GM18858 (cell line): Measurements from ENCODE around the gene CDV3.

ENCODE experiments used
- ATAC-seq: cut with Tn5 transposase; IDR thresholded peaks from one replicate; pipeline ENCODE4 v1.9.1; 2021; ENCODE audit not compliant: unreplicated experiment

CDV3 gene

GRCh38 chr3:133599280-133599679 is 25.8 kb downstream of the CDV3 start:
- ATAC-seq, result no peak

DNA sequence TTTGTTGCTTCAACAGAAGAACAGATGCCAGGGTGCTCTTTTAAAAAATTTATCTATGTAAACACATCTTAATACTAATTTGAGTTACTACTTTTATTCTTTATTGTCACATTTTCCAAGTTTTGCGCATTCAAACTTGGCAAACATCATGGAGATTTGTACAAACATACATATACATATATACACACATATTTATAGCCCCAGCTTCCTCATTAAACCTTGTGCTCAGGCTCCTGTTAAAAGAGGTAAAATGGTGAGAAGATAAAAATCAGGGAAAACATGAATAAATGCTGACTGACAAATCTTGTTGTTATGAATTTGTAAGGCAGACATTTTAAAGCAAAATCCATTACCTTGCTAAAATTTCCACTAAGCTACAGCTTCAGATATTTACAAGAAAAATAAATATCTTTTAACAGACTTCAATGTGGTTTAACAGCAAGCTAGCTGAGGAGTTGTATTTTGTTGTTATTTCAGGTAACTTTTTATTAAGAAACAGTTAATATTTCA is 27.1 kb downstream of the CDV3 start:
- ATAC-seq, result no peak

GRCh38 chr3:133606342-133606741 is 32.9 kb downstream of the CDV3 start:
- ATAC-seq, result no peak

DNA sequence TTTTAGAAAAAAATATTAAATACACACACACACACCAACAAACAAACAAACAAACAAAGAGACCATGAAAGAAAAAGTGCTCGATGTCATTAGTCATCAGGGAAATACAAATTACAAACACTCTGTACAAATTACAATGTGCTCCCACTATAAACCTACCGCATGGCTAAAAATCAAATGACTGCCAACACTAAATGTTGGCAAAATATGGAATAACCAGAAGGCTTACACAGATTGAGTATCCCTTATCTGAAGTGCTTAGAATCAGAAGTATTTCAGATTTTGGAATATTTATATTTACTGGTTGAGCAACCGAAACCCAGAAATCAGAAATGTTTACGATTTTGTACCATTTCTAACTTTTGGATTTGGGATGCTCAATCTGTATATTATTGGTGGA is 33.4 kb downstream of the CDV3 start:
- no peak for ATAC-seq

DNA sequence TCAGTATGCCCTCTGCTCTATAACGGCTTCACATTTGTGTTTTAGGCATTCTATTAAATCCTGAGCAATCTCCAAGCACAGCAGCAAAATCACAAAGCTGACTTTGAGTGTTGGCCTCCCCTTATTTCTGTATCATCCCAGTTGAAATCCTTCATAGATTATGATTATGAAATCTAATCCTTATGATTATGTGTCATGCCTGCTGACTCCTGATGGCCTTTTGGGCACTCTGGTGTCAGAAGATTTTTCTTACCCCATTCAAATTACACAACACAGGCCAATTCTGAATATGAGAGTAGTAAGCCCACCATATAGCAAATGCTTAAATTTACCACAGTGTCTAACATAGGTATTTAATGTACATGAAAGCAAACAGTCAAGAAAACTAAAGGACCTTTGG is 34.3 kb downstream of the CDV3 start:
- ATAC-seq, result no peak

- no peak for ATAC-seq
These were observed 34.9 kb downstream of the CDV3 start for GRCh38 chr3:133608388-133608787.

GRCh38 chr3:133610031-133610430 is 36.5 kb downstream of the CDV3 start:
- no peak for ATAC-seq

- ATAC-seq, result no peak
These were observed 38.0 kb downstream of the CDV3 start for GRCh38 chr3:133611534-133611933.

DNA sequence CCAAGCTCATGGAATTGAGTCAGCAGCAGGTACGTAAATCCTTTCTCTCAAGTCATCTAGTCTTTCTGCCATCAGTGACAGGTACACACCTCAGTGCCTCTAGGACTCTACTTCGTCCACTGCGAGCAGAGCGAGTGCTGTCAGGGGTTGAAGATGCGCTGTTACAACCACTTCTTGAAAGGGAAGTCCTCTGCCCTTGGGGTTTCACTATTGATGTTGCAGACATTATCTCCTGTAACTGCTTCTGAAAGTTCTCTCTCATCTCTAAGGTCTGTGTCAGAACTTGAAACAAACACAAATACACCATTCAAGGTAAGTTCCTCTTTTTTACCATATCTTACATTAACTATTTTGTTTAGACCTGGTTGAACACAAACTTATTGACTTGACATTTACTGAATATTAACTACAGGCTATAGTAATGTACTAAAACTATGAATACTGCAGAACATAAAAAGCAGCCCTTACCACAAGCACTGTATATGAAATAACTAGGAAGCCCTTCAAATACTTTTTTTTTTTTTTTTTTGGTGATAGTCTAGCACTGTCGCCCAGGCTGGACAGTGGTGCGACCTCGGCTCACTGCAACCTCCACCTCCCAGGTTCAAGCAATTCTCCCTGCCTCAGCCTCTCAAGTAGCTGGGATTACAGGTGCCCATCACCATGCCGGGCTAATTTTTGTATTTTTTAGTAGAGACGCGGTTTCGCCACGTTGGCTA is 46.7 kb downstream of the CDV3 start:
- peak; percentile 99 for ATAC-seq

DNA sequence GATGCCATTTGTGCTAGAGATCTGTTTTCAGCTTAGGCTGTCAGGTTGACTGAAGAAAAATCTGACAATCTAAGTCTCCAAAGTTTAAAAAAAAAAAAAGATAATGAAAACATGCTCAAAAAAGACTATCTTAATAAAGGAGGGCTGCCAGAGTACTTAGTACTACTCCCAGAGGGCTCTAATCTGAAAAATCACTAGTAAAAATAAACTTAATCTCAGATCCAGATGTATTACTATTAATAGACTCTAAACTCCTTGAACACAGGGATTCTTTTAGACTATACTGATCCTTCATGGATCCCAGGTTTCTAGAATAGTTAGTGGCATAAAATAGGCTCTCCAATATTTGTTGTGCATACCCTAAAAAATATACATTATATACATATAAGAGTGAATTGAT is 54.3 kb downstream of the CDV3 start:
- no peak for ATAC-seq

GRCh38 chr3:133629146-133629545 is 55.7 kb downstream of the CDV3 start:
- ATAC-seq, result no peak

GRCh38 chr3:133633439-133633838 is 60.0 kb downstream of the CDV3 start:
- ATAC-seq, result no peak
